Stomach (tissue), 19 donors: ENCODE results near the gene ERLIN1. TPM values are rescaled to one million over a fixed set of nuclear protein-coding genes. Genes with fewer than 3 reads are reported as not detected.

ENCODE experiments used
- DNase-seq, 2 donors: peaks; one replicate each; pipeline versions ENCODE4 v3.0.0 to v3.0.0-alpha.2; 2013 to 2019
- H3K27ac ChIP-seq, 5 donors: fragments of 200-600 bp in 4 of 5; sonication (generic) in 4 of 5; one replicate each; pipeline ENCODE4 v1.5.1; 2013 to 2019; ENCODE audit warnings: mild to moderate bottlenecking in 1 of 5, moderate library complexity in 1 of 5
- H3K27me3 ChIP-seq, 3 donors: fragments of 200-600 bp; sonication (generic); one replicate each; pipeline ENCODE4 v1.5.1; 2017 to 2019; ENCODE audit warnings: mixed run types in 1 of 3
- H3K36me3 ChIP-seq, 4 donors: fragments of 200-600 bp; sonication (generic); 1 replicate in 3 of 4; 2 replicates in 1 of 4; pipeline ENCODE4 v1.5.1; 2016 to 2019
- H3K4me1 ChIP-seq, 4 donors: fragments of 200-600 bp; sonication (generic); one replicate each; pipeline ENCODE4 v1.5.1; 2016 to 2019
- H3K4me3 ChIP-seq, 4 donors: fragments of 200-600 bp; sonication (generic) in 3 of 4; one replicate each; pipeline ENCODE4 v1.5.1; 2016 to 2019; ENCODE audit warnings: mild to moderate bottlenecking in 1 of 4
- H3K9me3 ChIP-seq, 4 donors: fragments of 200-600 bp; sonication (generic); one replicate each; pipeline ENCODE4 v1.5.1; 2016 to 2019
- EP300 ChIP-seq: sonication (generic); formaldehyde crosslinking; IDR thresholded peaks from one replicate; pipeline ENCODE4 v1.6.1; 2017; ENCODE audit warnings: antibody characterized with exemption
- POLR2A ChIP-seq, 4 donors: fragments of 450-650 bp; IDR thresholded peaks; one replicate each; pipeline ENCODE4 v1.6.1; 2016; ENCODE audit warnings: antibody characterized with exemption in 4 of 4, control low read depth in 2 of 4, mild to moderate bottlenecking in 1 of 4, moderate library complexity in 1 of 4
- POLR2AphosphoS5 ChIP-seq, 3 donors: sonication (generic); formaldehyde crosslinking; IDR thresholded peaks; one replicate each; pipeline ENCODE4 v1.6.1; 2016; ENCODE audit warnings: antibody characterized with exemption in 3 of 3
- WGBS, 5 donors: extraction: QIAGEN DNeasy Blood & Tissue Kit in 3 of 5; methylation state at CpG; one replicate each; pipeline versions ENCODE4 v1.1.5 to v1.1.7; 2013 to 2018; 5-methylcytosine and 5-hydroxymethylcytosine counted together
- intact Hi-C: fragments of 100-400 bp; cut with DNase I; formaldehyde crosslinking; loops from one replicate; pipeline ENCODE4 v1.15.1; 2023; ENCODE audit warnings: low total_unique reads
- long read RNA-seq, 10 donors: transcript quantifications; one replicate each; lab custom pipeline, GENCODE V29; 2026
- polyA plus RNA-seq, 3 donors: library from polyadenylated mRNA; stranded (reverse); fragments of 200-250 nt; gene quantifications; one replicate each; pipeline ENCODE4 v1.2.3, GENCODE V29; 2013
- total RNA-seq, 5 donors: library from RNA; depleted of rRNA; stranded (reverse); fragments of >200 nt; gene quantifications; one replicate each; pipeline versions ENCODE4 v1.1.0 to v1.2.3, GENCODE V29; 2014 to 2016
- TF ChIP-seq, protein P1 (sequence below), 7 experiments: fragments of 450-650 bp in 4 of 7; fragments of 200-600 bp in 3 of 7; sonication (generic) in 3 of 7; IDR thresholded peaks; one replicate each; pipeline ENCODE4 v1.5.1; 2016 to 2019; ENCODE audit warnings: antibody characterized with exemption in 7 of 7, control low read depth in 2 of 7, mild to moderate bottlenecking in 1 of 7
- donor health status: healthy with polysubstance abuse.
- donor health status: Bipolar disorder and iron deficiency.
- donor health status: healthy.

The ERLIN1 gene
- total RNA-seq (10 to 100 TPM in 2 of 5 donors, 1 to 10 TPM in 3; 5.8 to 61.5 (median 9.8) TPM), polyA plus RNA-seq (1 to 10 TPM; 4.4 to 9.5 (median 5.9) TPM)
- long read RNA-seq, donor 1, partial matches to known transcripts = 6 of 8 reads
- long read RNA-seq, donor 1, other reads (novel, unspliced or antisense) = 0 of 8 reads
- long read RNA-seq, donor 2, full-length matches to known transcripts = 9 of 9 reads
- long read RNA-seq, donor 2, partial matches to known transcripts = 0 of 9 reads
- long read RNA-seq, donor 2, other reads (novel, unspliced or antisense) = 0 of 9 reads
- long read RNA-seq, donor 3, partial matches to known transcripts = 0 of 3 reads
- long read RNA-seq, donor 3, other reads (novel, unspliced or antisense) = 0 of 3 reads
- long read RNA-seq, donor 4, partial matches to known transcripts = 0 of 1 reads
- long read RNA-seq, donor 4, other reads (novel, unspliced or antisense) = 0 of 1 reads
- long read RNA-seq, donor 5, full-length matches to known transcripts = 5 of 10 reads
- long read RNA-seq, donor 5, partial matches to known transcripts = 0 of 10 reads
- long read RNA-seq, donor 5, other reads (novel, unspliced or antisense) = 5 of 10 reads
- long read RNA-seq, donor 6, full-length matches to known transcripts = 18 of 43 reads
- long read RNA-seq, donor 6, partial matches to known transcripts = 19 of 43 reads
- long read RNA-seq, donor 6, other reads (novel, unspliced or antisense) = 6 of 43 reads
- long read RNA-seq, donor 7, transcript ERLIN1-202 (12 exons, 1,453 nt) = major isoform, 6 of 7 reads
- long read RNA-seq, donor 7, partial matches to known transcripts = 0 of 7 reads
- long read RNA-seq, donor 7, other reads (novel, unspliced or antisense) = 0 of 7 reads
- long read RNA-seq, donor 8, full-length matches to known transcripts = 5 of 5 reads
- long read RNA-seq, donor 8, partial matches to known transcripts = 0 of 5 reads
- long read RNA-seq, donor 8, other reads (novel, unspliced or antisense) = 0 of 5 reads
- long read RNA-seq, donor 9, partial matches to known transcripts = 0 of 1 reads
- long read RNA-seq, donor 9, other reads (novel, unspliced or antisense) = 0 of 1 reads
- long read RNA-seq, donor 10, transcript ERLIN1-202 (12 exons, 1,453 nt) = major isoform, 5 of 5 reads
- long read RNA-seq, donor 10, partial matches to known transcripts = 0 of 5 reads
- long read RNA-seq, donor 10, other reads (novel, unspliced or antisense) = 0 of 5 reads

DNA sequence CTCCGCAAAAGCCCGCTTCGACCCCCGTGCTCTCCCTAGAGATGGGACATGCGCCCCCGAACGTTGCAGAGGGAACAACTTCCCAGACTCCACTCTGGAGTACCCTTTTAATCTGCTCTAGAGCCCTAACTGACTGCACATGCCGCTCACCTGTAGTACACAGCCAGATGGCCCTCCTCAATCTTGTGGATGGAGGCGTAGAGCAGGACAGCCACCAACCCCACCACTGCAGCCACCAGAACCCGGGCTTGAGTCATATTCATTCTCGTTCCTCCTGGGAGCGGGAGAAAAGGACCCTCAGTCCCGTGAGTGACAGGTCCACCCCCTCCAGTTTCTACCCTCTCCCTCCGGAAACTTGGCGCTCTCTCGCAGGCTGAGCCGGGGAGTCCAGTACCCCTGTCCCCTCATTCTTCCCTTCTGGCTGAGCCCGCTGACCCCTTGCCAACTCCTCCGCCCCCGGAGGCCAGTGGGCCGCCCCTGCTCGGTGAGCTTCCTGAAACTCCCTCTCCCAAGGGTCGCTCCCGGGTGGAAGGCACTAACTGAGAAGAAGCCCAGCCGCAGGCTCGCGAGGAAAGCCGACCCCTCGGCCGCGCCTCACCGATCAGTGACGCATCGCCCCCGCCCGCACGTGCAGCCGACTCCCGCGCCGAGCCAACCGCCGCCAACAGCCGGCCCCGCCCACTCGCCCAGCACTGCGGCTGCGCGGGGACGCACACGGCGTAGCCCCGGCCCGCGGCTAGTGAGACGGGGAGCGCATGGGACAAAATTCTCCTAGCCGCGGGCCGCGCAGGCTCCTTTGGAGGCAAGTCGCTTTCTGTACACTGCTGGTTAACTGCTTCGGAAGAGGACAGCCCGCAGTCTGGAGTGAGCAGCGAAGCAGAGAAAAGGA, at the start of gene ERLIN1:
ERLIN1 (minus strand) TSS at position 666 of the 889 bp plus-strand sequence; CDS start at position 263, 403 bp downstream.
- Histone ChIP-seq H3K9me3 (no peaks in the 10 kb centered on the region), H3K4me3 (peak within 1 kb of the TSS; percentile 65 to 92 (median 70)), H3K27ac (peak within 1 kb of the TSS; percentile 85 to 92 (median 88)), H3K27me3 (no peaks in the 10 kb centered on the region), H3K36me3 (peaks cover 8 to 45% (median 28%) of the 10 kb centered on the region in 4 donors), H3K4me1 (peaks cover 25 to 48% (median 36%) of the 10 kb centered on the region in 4 donors)
- TF ChIP-seq POLR2A (IDR thresholded peaks at IDR 0.05) (peak in 1 of 4 donors; percentile 41), POLR2AphosphoS5 (IDR thresholded peaks at IDR 0.05) (peak; percentile 84 to 91 (median 89))
- TF ChIP-seq, protein P1, sequence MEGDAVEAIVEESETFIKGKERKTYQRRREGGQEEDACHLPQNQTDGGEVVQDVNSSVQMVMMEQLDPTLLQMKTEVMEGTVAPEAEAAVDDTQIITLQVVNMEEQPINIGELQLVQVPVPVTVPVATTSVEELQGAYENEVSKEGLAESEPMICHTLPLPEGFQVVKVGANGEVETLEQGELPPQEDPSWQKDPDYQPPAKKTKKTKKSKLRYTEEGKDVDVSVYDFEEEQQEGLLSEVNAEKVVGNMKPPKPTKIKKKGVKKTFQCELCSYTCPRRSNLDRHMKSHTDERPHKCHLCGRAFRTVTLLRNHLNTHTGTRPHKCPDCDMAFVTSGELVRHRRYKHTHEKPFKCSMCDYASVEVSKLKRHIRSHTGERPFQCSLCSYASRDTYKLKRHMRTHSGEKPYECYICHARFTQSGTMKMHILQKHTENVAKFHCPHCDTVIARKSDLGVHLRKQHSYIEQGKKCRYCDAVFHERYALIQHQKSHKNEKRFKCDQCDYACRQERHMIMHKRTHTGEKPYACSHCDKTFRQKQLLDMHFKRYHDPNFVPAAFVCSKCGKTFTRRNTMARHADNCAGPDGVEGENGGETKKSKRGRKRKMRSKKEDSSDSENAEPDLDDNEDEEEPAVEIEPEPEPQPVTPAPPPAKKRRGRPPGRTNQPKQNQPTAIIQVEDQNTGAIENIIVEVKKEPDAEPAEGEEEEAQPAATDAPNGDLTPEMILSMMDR (IDR thresholded peaks at IDR 0.05) = no peak
- DNase-seq = peak; percentile 95 to 99
- WGBS, 5 donors = 0 to 1% (median 0%) methylated on average over 41 to 65 of the region's 65 CpGs
- intact Hi-C loops = no loop called here

DNA sequence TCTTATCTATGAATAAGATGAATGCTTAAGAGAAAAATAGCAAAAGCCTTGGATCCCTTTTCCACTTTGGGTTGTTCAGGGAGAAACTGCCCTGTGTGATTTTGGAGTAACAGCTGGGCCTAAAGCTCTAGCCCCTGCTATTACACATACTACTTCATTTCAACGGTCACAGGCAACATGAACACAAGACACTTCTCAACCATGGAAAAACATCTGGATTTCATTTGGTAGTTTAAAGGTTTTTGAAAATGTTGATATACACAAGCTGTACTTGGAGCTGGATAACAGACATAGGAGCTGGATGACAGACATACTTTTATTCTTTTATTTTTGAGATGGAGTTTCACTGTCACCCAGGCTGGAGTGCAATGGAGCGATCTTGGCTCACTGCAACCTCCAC, 46.3 kb upstream of the ERLIN1 start:
- TF ChIP-seq, protein P1 (IDR thresholded peaks at IDR 0.05) = no peak
- no peak for TF ChIP-seq POLR2AphosphoS5 (IDR thresholded peaks at IDR 0.05)
- no peak for TF ChIP-seq POLR2A (IDR thresholded peaks at IDR 0.05)
- no peak for TF ChIP-seq EP300
- peaks cover 7 to 27% (median 20%) of the 10 kb centered on the region in 4 donors for H3K4me1 ChIP-seq
- intact Hi-C loops = no loop called here
- H3K4me3 ChIP-seq = no peak overlapping the region
- no peaks in the 10 kb centered on the region for H3K9me3 ChIP-seq
- no peak overlapping the region for H3K27ac ChIP-seq
- no peaks in the 10 kb centered on the region for H3K27me3 ChIP-seq
- DNase-seq = no peak
- H3K36me3 ChIP-seq = peaks cover 9 to 55% (median 55%) of the 10 kb centered on the region in 4 donors
- whole genome bisulfite sequencing, 5 donors = 74 to 87% (median 83%) methylated on average over 2 of the region's 2 CpGs

DNA sequence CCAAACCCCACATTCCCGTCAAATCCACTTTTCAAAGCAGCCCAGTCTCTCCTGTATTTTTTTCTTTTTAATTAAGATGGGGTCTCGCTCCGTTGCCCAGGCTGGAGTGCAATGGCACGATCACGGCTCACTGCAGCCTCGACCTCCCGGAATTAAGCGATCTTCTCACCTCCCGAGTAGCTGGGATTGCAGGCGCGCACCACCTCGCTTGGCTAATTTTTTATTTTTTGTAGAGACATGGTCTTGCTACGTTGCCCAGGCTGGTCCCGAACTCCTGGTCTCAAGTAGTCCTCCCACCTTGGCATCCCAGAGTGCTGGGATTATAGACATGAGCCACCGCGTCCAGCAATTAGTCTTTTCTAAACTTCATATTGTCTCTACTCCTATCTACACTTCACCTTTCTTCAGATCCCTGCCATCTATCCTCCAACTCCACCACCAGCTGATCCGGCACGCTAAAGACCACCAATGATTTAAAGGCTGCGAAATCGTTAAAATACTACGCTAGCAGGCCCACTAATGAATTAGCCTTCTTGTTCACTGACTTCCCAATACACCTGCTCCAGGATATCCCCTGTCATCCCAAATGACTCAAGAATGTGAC, 44.1 kb upstream of the ERLIN1 start:
- H3K36me3 ChIP-seq = peaks cover 13 to 43% (median 42%) of the 10 kb centered on the region in 4 donors
- no peak for DNase-seq
- H3K27ac ChIP-seq = peak overlapping the region; percentile 74 to 91 (median 85)
- no peaks in the 10 kb centered on the region for H3K9me3 ChIP-seq
- H3K4me1 ChIP-seq = peaks cover 7 to 27% (median 20%) of the 10 kb centered on the region in 4 donors
- H3K27me3 ChIP-seq = no peaks in the 10 kb centered on the region
- H3K4me3 ChIP-seq = peak overlapping the region; percentile 83 to 98 (median 98)
- TF ChIP-seq EP300 (no peak), POLR2AphosphoS5 (IDR thresholded peaks at IDR 0.05) (no peak), POLR2A (IDR thresholded peaks at IDR 0.05) (no peak)
- TF ChIP-seq, protein P1 (IDR thresholded peaks at IDR 0.05) = no peak
- intact Hi-C loops = no loop called here
- 54 to 64% (median 59%) methylated on average over 21 of the region's 21 CpGs for WGBS, 5 donors
